Measurements from ENCODE around the gene ZFYVE9. TPM values are rescaled to one million over a fixed set of nuclear protein-coding genes. Genes with fewer than 3 reads are reported as not detected.
A peak's percentile ranks its signal among the peaks of the same experiment; 100 is the strongest.
"Not testable (repeated sequence)": the region's sequence is repeated elsewhere in the genome, so short reads cannot be mapped to it uniquely, and the experiment has no call there.

The ZFYVE9 gene
- total RNA-seq, 2 donors from 2014 or later: 15.5 to 16.1 TPM

DNA sequence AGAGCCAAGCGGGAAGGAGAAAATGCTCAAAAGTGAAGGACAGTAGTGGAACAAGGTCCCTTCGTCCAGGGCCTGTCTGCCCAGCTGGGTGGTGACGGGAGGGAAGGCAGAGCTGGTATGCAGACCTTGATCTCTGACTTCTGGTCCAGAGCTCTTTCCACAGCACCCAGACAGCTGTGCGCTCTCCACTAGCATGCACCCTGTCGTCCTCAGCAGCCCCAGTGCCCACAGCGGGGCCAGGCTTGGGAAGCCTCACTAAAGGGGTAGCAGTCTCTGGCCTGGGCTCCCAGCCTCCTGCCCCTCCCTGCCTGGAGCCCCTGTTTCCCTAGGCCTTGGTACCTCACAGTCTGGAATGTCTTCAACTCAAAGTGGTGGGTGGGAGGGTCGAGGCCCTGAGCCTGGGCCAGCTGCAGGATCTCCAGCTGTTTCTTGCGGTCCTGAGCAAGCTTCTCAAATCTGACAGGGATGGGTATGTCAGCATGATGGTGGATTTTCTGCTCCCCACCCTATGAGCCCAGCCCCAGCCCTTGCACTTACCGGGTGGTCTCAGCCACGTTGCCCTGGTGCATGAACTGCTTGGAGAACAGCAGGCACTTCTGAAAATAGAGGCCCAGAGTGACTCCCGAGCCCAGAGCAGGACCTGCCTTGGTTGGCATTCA is 214.1 kb downstream of the ZFYVE9 start:
- intact Hi-C loops (cut with DNase I): no loop called here
- DNase-seq (no peak), ATAC-seq (no peak)

DNA sequence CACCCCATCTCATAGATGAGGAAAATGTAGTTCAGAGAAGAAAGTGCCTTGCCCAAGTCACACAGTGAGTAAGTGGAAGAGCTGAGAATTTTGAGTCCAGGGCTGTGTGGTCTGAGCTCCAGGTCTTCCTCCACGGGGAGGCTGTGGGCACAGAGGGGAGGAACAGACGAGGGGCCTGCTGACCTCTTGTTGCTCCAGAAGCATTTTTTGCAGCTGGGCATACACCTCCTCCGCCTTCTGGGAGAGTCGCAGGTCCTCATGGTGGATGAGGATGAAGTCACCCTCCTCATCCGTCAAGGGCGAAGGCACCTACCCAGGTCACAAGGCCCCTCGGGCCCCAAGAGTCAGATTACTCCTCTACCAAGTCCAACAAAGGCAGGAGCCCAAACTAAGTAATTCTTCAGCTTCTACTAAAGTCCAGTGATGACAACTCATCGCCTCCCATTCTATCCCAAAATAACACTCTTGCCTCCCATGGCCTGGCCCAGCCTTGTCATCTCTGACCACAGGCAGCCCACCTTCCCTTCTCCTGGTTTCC is 215.0 kb downstream of the ZFYVE9 start:
- DNase-seq (no peak), ATAC-seq (no peak)
- intact Hi-C loops (cut with DNase I): no loop called here

DNA sequence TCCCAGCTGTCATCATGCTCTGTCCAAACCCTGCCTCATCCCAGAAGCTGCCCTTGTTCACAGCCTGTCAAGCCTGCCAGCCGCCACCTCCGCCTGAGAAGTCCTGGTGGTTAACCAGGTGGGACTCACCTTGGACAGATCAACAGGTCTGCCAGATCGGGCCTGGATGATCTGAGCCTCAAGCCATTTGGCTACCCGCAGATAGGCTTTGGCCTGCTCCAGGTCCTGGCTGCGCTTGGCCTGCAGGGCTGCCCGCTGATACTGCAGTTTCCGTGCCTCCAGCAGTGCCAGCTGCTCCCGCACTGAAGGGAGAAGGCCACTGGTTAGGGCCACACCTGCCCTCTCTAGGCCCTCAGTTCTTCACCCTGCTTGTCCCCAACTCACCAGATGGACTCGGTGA is 215.5 kb downstream of the ZFYVE9 start:
- intact Hi-C loops (cut with DNase I): no loop called here
- no peak for DNase-seq
- no peak for ATAC-seq

DNA sequence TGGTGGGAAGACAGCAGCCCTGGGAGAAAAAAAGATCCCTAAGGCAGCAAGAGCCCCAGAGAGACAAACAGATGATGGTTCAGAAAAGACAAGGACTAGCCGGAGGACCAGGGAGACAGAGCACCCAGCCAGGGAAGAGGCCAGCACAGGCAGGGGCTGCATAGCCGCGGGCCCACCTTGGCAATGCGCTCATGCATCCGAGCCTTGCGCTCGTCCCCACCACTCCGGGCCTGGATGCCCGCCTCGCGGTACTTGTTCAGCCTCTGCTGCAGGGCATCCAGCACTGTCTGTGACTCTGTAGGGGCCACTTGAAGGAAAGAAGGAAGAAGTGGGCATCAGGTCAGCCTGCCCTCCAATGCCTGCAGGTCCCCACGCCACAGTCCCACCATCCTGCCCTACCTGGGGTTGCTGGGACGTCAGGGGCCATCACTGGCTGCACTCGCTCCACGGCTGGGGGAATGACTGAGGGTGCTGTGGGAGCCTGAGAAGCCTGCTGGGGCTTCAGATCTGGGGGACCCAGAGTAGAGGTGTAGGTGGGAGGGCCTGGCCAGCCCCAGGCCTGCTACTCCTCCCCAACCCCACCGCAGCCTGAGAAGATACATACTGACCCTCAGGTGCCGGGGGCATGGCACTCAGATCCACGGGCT is 217.1 kb downstream of the ZFYVE9 start:
- ATAC-seq: no peak

DNA sequence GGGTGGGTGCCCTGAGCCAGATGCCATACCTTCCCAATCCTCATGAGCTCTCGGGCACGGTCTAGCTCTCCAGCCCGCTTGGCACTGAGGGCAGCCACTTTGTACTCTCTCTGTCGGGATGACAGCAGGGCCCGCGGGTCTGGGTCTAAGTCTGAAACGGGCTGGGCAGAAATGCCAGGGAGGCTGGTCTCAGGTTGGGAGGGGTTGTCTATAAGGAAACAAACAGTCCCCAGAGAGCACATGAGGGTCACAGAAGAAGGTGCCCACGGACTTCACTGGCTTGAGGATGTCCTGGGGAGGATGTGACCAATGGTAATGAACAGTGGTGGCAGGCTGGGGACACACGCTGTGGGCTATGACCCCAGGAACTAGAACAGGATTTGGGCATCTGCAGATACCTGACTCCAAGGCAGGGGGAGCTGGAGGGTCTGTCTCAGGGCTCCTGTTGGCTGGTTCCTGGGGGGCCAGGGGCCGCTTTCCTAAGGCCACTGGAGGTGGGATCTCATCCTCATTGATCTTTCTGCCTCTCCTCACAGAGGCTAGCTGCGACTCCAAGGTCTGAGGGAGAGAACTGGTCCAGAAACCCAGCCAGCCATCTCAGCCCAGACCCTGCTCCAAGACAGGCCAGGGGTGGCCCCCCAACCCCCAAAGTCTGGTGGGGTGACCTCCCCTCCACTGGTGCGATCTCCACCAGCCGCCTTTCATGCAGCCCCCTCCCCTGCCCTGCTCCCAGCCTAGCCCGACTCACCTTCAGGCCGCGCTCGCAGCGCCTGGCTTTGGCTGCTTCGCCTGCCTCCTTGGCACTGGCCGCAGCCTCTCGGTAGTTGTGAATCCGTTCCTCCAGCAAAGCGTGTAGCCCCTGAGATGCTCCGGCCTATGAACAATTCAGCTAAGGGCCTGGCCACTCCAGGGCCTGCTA is 218.0 kb downstream of the ZFYVE9 start:
- ATAC-seq (no peak), DNase-seq (no peak)
- intact Hi-C loops (cut with DNase I): no loop called here

More for the DNA sequence above, 217.1 kb downstream of the ZFYVE9 start:
- intact Hi-C loops (cut with DNase I): no loop called here
- no peak for DNase-seq

DNA sequence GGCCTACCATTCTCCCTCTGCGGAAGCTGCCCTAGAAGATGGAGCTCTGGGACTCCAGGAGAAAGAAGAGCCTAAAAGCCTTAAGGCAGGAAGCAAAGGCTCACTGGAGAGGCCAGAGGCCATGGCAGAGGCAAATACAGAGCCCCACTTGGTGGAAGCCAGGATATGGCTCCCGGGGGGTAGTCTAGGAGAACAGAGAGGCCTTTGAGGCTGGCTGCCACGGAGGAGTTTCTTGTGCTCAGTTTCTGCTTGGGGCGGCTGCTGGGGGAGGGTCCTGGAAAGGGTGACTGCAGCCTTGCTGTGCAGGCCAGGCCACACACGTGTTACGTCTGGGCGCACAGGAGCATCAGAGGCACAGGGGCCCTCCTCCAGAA is 218.7 kb downstream of the ZFYVE9 start:
- intact Hi-C loops (cut with DNase I): no loop called here
- DNase-seq (no peak), ATAC-seq (no peak)

DNA sequence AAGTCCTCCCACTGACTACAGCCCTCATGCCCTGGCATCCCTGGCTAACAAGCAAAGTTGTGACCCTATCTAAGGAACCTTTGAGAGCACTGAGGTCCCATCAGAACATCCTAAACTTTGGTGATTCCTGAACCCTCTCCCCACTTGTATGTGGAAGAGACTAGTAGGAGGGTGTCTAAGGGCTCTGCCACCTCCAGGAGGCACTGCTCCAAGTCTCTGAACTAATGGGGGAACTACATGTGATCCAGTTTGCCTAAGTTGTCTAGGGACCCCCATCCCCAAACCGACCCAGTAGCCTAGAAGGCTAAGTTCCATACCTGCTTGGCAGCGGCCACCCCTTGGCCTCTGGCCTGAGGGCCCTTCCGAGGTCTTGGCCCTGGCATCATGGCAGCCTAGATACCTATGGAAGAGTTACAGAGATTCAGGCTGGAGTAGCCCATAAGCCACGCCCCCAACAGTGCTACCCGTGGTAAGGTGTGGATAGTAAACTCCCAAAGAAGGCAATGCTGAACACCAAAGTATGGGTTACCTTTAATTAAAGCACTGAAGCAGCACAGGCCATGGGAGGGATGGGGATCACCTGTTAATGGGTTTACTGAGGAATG is 222.4 kb downstream of the ZFYVE9 start:
- intact Hi-C loops (cut with DNase I): no loop called here
- DNase-seq: no peak
- no peak for ATAC-seq

DNA sequence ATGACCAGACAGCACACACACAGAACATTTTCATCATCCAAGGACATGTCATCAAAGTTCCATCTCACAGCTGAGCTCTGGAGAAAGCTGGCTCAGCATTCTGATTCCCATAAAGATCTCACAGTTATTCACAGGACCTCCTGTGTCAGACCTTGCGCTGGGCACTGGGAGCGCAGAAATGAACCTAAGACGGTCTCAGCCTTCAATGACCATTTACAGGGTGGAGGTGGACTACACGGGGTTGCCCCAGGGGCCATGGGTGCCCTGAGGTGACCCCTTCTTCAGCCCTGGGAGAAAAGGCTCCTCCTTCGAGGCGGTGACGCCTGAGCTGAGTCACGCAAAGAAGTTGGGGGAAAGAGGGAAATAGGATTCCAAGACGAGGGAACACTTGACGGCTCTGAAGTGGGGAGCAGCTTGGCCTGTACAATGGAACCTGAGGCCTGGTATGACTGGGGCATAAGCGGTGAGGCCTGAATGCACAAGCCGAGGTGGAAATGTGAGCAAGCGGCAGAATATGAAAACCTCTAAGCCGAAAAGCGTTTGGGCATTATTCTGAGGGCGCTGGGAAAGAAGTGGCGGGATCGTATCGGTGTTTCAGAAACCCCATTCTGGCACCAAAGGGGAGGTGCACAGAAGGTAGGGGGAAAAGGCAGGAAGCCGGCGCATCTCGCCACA is 223.3 kb downstream of the ZFYVE9 start:
- intact Hi-C loops (cut with DNase I): no loop called here
- DNase-seq (peak; percentile 72), ATAC-seq (peak; percentile 4 to 48)

DNA sequence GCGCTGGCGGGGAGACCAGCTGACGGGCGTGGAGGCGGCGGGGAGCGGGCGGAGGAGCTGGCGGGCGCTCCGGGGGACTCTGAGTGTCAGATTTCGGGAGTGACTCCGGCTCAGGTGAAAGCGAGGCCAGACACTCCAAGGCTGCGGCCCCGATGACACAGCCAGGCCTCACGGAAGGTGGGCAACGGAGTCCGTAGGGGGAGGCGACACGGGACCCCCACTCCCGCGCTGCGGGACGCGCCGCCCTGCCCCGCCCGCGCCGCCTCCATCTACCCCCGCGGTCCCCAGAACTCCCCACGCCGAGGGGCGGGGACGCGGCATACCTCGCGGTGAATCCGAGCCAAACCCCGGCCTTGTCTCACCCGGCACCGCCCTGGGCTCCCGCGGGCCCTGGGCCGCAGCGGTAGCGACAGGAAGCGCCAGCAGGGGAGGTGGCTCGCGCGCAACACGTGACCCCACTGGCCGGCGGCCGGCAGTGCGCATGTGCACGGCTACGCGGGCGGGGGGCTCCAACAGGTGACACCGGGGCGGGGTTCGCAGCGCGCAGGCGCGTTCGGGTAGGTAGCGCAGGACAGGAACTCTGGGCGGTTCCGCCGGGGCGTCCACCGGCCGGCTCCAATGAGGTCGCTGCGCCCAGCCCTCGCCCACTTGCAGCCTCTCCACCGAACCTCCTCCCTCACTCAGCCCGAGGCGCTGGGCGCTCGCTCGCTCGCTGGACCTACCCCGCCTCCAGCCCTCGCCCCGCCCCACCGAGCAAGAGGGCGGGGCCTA is 224.0 kb downstream of the ZFYVE9 start, which contains the start of gene CC2D1B:
Gene CC2D1B, minus strand, starts transcription at position 460 of the 771 bp plus-strand sequence. CDS start 1,585 bp downstream, outside the sequence.
- intact Hi-C loops (cut with DNase I): no loop called here
- DNase-seq: peak; percentile 99
- ATAC-seq: peak; percentile 97

DNA sequence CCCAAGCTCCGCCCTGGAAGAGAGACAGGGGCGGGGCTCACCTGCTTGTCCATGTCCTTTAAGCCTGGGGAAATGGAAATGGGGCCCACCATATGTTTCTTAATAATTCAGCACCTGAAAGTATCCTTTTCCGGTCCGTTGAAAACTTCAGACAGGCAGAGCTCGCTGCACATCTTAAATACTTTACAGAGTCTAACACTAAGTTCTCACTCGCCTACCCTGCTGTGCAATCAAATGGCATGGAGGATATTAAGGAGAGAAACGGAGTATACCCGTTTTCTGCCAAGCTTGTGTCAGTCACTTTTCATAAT is 224.6 kb downstream of the ZFYVE9 start:
- DNase-seq: no peak
- intact Hi-C loops (cut with DNase I): no loop called here
- no peak for ATAC-seq

DNA sequence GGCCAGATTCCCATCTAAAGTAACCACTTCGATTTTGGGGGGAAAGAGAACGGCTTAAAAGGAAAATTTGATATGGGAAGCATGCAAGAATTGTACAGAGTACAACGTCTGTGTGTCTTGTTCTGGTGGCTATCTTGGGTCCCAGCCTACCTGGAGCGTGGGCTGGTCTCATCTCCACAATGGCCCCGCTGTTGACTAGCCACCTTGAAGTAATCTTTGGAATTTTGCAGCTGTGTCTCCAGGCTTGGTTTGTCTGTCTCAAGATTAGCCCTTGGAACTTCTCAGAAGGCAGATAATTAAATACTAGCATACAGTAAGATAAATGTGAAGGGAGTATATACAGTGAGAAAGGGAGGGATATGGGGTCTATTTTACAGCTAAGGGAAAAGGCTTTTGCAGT is 225.4 kb downstream of the ZFYVE9 start:
- DNase-seq (no peak), ATAC-seq (no peak)
- intact Hi-C loops (cut with DNase I): no loop called here

DNA sequence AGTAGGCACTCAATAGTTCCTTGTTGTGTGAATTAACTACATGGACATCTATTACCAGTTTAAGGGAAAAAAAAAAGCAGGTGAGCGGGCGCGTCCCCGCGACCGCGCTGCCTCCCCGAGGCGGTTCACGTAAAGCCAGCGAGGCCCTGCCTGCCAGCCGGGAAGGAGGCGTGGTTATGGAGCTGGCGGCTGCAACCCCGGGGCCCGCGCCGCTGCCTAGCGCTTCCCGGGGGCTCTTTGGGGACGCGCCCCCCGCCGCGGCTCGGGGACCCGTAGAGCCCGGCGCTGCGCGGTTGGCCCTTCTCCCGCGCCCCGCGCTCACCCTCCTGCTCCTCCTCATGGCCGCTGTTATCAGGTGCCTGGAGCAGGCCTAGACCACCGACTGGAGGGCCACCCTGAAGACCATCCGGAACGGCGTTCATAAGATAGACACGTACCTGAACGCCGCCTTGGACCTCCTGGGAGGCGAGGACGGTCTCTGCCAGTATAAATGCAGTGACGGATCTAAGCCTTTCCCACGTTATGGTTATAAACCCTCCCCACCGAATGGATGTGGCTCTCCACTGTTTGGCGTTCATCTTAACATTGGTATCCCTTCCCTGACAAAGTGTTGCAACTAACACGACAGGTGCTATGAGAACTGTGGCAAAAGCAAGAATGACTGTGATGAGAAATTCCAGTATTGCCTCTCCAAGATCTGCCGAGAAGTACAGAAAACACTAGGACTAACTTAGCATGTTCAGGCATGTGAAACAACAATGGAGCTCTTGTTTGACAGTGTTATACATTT is 226.7 kb downstream of the ZFYVE9 start:
- peak; percentile 56 for DNase-seq
- no peak for ATAC-seq
- intact Hi-C loops (cut with DNase I): no loop called here

DNA sequence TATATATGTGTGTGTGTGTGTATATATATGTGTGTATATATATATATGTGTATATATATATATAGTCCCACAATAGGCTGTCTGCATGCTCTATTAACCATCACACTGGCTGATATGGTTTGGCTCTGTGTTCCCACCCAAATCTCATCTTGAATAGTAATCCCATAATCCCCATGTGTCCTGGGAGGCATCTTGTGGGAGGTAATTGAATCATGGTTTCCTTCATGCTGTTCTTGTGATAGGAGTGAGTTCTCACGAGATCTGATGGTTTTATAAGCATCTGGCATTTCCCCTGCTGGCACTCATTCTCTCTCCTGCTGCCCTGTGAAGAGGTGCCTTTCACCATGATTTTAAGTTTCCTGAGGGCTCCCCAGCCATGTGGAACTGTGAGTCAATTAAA is 228.0 kb downstream of the ZFYVE9 start:
- DNase-seq; intact Hi-C loops (cut with DNase I); ATAC-seq: not testable (repeated sequence)

DNA sequence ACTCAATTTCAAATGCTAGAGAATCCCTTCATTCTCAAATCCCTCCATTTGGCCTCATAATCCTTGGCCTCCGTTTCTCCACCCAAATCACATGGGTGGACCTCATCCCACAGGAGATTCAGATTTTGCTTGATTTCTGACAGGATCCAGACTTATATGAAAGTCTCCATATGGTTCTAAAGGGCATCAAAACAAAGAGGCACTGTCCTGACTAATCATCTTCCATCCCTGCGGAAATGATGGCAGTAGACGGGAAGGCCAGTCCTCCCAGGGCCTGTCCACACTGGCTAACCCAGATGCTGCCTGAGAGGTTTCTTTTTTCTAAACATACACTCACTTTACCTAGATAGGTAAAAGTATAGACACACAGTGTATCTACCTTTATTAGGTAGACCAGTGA is 243.5 kb downstream of the ZFYVE9 start:
- ATAC-seq: no peak
- intact Hi-C loops (cut with DNase I): no loop called here
- no peak for DNase-seq

DNA sequence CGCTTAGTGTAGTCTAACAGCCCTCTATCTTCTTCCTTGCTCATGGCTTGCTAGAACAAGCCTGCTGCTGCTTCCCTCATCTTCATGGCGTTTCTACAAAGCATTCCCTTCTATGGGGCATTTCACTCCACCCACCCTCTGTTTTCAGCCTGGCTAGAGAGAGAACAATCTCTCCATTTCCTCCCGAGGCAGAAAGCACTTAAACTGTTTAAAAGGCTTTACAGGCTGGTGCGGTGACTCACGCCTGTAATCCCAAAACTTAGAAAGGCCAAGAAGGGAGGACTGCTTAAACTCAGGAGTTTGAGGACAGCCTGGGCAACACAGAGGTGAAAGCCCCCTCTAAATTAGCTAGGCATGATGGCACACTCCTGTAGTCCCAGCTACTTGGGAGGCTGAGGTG is 244.6 kb downstream of the ZFYVE9 start:
- intact Hi-C loops (cut with DNase I): no loop called here
- no peak for DNase-seq
- no peak for ATAC-seq

DNA sequence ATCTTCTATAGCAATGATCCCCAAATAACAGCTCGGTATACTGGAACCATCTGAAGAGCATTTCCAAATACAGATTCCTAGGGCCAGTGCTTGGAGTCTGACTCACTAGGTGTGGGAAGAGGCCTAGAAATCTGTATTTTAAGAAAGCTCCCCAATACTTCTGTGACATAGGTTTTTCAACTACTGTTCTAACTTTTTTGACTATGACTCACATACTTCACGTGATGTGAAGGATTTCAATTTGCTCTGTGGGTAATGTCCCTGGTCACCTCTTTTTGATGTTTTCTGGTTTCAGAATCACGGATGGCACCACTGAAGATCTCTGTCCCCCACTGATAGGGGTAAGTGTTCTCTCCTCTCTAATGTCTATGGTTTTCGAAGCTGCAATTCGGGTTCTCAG is 251.3 kb downstream of the ZFYVE9 start:
- no peak for DNase-seq
- intact Hi-C loops (cut with DNase I): no loop called here
- ATAC-seq: no peak
